PC-9 (cell line): Measurements from ENCODE around the gene VAC14.

Experiments
- CTCF ChIP-seq: fragments of 200-600 bp; sonication (generic); conservative IDR thresholded peaks from 2 replicates; pipeline ENCODE4 v1.6.1; 2017; ENCODE audit warnings: mixed run types, antibody characterized with exemption, mild to moderate bottlenecking, moderate library complexity
- EZH2 ChIP-seq: fragments of 200-600 bp; sonication (generic); IDR thresholded peaks from 2 replicates; pipeline ENCODE4 v1.8.0; 2017; ENCODE audit warnings: antibody characterized with exemption, low read depth

- TF ChIP-seq EZH2: no peak
- no peak for TF ChIP-seq CTCF
Measured at GRCh38 chr16:70678898-70679670, 121.9 kb downstream of the VAC14 start.
